K562 (cell line): ENCODE data around the gene CALML6. TPM values are rescaled to one million over a fixed set of nuclear protein-coding genes. Genes with fewer than 3 reads are reported as not detected.

ENCODE experiments used
- ARID2 ChIP-seq: fragments of 450-650 bp; IDR thresholded peaks from 2 replicates; pipeline ENCODE4 v1.6.1; 2017; ENCODE audit warnings: antibody characterized with exemption, mild to moderate bottlenecking
- BRCA1 ChIP-seq, 2 experiments: fragments of 450-650 bp in 1 of 2; sonication (generic) in 1 of 2; formaldehyde crosslinking in 1 of 2; IDR thresholded peaks; 2 replicates each; pipeline versions ENCODE4 v1.5.0 to v1.6.1; 2017 to 2020; ENCODE audit warnings: mild to moderate bottlenecking in 1 of 2, missing genetic modification reagents in 1 of 2
- CCAR2 ChIP-seq: fragments of 200-400 bp; formaldehyde crosslinking; IDR thresholded peaks from 2 replicates; pipeline ENCODE4 v1.6.1; 2017; ENCODE audit warnings: mild to moderate bottlenecking, low read depth, low read length
- CGGBP1 ChIP-seq: fragments of 250-450 bp; sonication (Bioruptor Pico); IDR thresholded peaks from 2 replicates; pipeline ENCODE4 v1.9.0; 2021; ENCODE audit warnings: mild to moderate bottlenecking
- CREB5 ChIP-seq: fragments of 250-450 bp; sonication (Bioruptor Pico); IDR thresholded peaks from 2 replicates; pipeline ENCODE4 v1.5.0; 2020; ENCODE audit warnings: mild to moderate bottlenecking
- ELK3 ChIP-seq: fragments of 450-650 bp; formaldehyde crosslinking; IDR thresholded peaks from 2 replicates; pipeline ENCODE4 v1.4.0; 2020; ENCODE audit warnings: mild to moderate bottlenecking
- FOXK1 ChIP-seq: sonication (generic); formaldehyde crosslinking; IDR thresholded peaks from 2 replicates; pipeline ENCODE4 v1.8.0; 2022; ENCODE audit warnings: missing genetic modification reagents, mild to moderate bottlenecking, borderline replicate concordance
- HMBOX1 ChIP-seq: sonication (generic); IDR thresholded peaks from 2 replicates; pipeline ENCODE4 v1.6.1; 2016
- KAT7 ChIP-seq: sonication (generic); formaldehyde crosslinking; IDR thresholded peaks from 2 replicates; pipeline ENCODE4 v1.8.0; 2022; ENCODE audit warnings: missing genetic modification reagents, mild to moderate bottlenecking, borderline replicate concordance
- KDM1A ChIP-seq, 2 experiments: fragments of 450-650 bp; IDR thresholded peaks; 2 replicates each; pipeline ENCODE4 v1.6.1; 2016; ENCODE audit warnings: mild to moderate bottlenecking in 2 of 2
- MYBL2 ChIP-seq, 2 experiments: fragments of 450-650 bp in 1 of 2; sonication (generic) in 1 of 2; formaldehyde crosslinking in 1 of 2; IDR thresholded peaks; 2 replicates each; pipeline versions ENCODE4 v1.6.1 to v1.8.1; 2017 to 2022; ENCODE audit warnings: borderline replicate concordance in 1 of 2, inconsistent platforms in 1 of 2, low read depth in 1 of 2, mild to moderate bottlenecking in 1 of 2, missing genetic modification reagents in 1 of 2, moderate library complexity in 1 of 2
- POU5F1 ChIP-seq: fragments of 150-350 bp; IDR thresholded peaks from 2 replicates; pipeline ENCODE4 v1.6.1; 2014; ENCODE audit warnings: borderline replicate concordance, low read length, low read depth, mild to moderate bottlenecking; ENCODE audit not compliant: partially characterized antibody
- STAT6 ChIP-seq: sonication (generic); formaldehyde crosslinking; IDR thresholded peaks from 2 replicates; pipeline ENCODE4 v1.8.1; 2023; ENCODE audit warnings: mild to moderate bottlenecking, missing genetic modification reagents
- TAF9B ChIP-seq: fragments of 450-650 bp; IDR thresholded peaks from 2 replicates; pipeline ENCODE4 v1.6.1; 2018; ENCODE audit warnings: mild to moderate bottlenecking; ENCODE audit not compliant: partially characterized antibody
- TFAP4 ChIP-seq: sonication (generic); formaldehyde crosslinking; IDR thresholded peaks from 2 replicates; pipeline ENCODE4 v1.8.0; 2022; ENCODE audit warnings: missing genetic modification reagents, mild to moderate bottlenecking, moderate library complexity, borderline replicate concordance
- ZKSCAN3 ChIP-seq: fragments of 250-450 bp; sonication (Bioruptor Pico); IDR thresholded peaks from 2 replicates; pipeline ENCODE4 v1.4.0; 2020
- ZNF24 ChIP-seq: fragments of 450-650 bp; IDR thresholded peaks from 2 replicates; pipeline ENCODE4 v1.6.1; 2016
- ZNF41 ChIP-seq: fragments of 250-450 bp; sonication (Bioruptor Pico); conservative IDR thresholded peaks from 2 replicates; pipeline ENCODE4 v1.4.0; 2020; ENCODE audit warnings: mild to moderate bottlenecking
- ZNF583 ChIP-seq: fragments of 250-450 bp; sonication (Bioruptor Pico); IDR thresholded peaks from 2 replicates; pipeline ENCODE4 v1.4.0; 2020
- polyA plus RNA-seq, 8 experiments: library from polyadenylated mRNA; depleted of rRNA in 4 of 8; stranded (reverse) in 5 of 8; unstranded in 3 of 8; fragments of >200 nt; fragmentation: Nextera tagmentation in 2 of 8; fragmentation: Illumina TruSeq in 1 of 8; extraction: Ambion mirVana in 2 of 8; extraction: Trizol in 1 of 8; gene quantifications; 2 replicates each; pipeline versions ENCODE4 v1.2.1 to v1.2.3, GENCODE V29; 2011 to 2014; ENCODE audit warnings: inconsistent platforms in 1 of 8, missing spikeins in 1 of 8
- total RNA-seq, 7 experiments: library from RNA; depleted of rRNA in 6 of 7; stranded (reverse); fragments of >200 nt in 6 of 7; fragmentation: Illumina TruSeq in 2 of 7; extraction: Trizol in 2 of 7; gene quantifications; 2 replicates each; pipeline versions ENCODE4 v1.2.1 to v1.2.3, GENCODE V29; 2011 to 2021; ENCODE audit warnings: low replicate concordance in 1 of 7

The CALML6 gene
- total and polyA plus RNA-seq, 9 of the 15 experiments (the other 6 are each of a cell fraction or from before 2014, with no cell fraction given), result 0.14 TPM; not detected in 8

- TF ChIP-seq ELK3 (CRISPR knock-in tag) (no peak), KAT7 (CRISPR knock-in tag) (no peak), TFAP4 (peak; percentile 90), CREB5 (CRISPR knock-in tag) (no peak), FOXK1 (CRISPR knock-in tag) (no peak), ZKSCAN3 (CRISPR knock-in tag) (no peak), MYBL2 (IDR thresholded peaks at IDR 0.05; ENCODE audit: low read depth) (no peak), MYBL2 (CRISPR knock-in tag; IDR thresholded peaks at IDR 0.05; ENCODE audit: borderline replicate concordance) (no peak), HMBOX1 (no peak), ZNF41 (CRISPR knock-in tag) (no peak), CCAR2 (no peak), BRCA1 (IDR thresholded peaks at IDR 0.05) (no peak), BRCA1 (CRISPR knock-in tag; IDR thresholded peaks at IDR 0.05) (no peak), TAF9B (no peak), ZNF24 (no peak), STAT6 (CRISPR knock-in tag) (0 out of 2 replicates have a peak, but pooled peaks have one; percentile 94), CGGBP1 (CRISPR knock-in tag) (no peak), POU5F1 (no peak), ZNF583 (CRISPR knock-in tag) (no peak), KDM1A (IDR thresholded peaks at IDR 0.05) (no peak), ARID2 (no peak)
These were observed 4.4 kb downstream of the CALML6 start (continued) for GRCh38 chr1:1919304-1920056.
